ENCODE data around the gene PAPOLA. TPM values are rescaled to one million over a fixed set of nuclear protein-coding genes. Genes with fewer than 3 reads are reported as not detected.

The PAPOLA gene
- total and polyA plus RNA-seq, 2 of the 4 experiments (the other 2 are of a cell fraction) = 73.8 to 128 TPM

- Histone ChIP-seq H3K9ac (ENCODE audit: low read depth, low read length) (no peak overlapping the region), H2BK120ac (ENCODE audit: low read depth, low read length) (no peak overlapping the region), H3K27ac (ENCODE audit: insufficient read depth, low read length) (no peak overlapping the region), H3K36me3 (ENCODE audit: control insufficient read depth, insufficient read depth, low read length) (no peaks in the 10 kb centered on the region), H3K23ac (ENCODE audit: low read depth, low read length) (no peak overlapping the region), H3K4ac (ENCODE audit: low read depth, low read length) (no peak overlapping the region), H3K27me3 (ENCODE audit: control insufficient read depth, insufficient read depth, low read length) (peaks cover 3% of the 10 kb centered on the region; the same call in 1 of the 2 replicates), H3K18ac (ENCODE audit: low read depth, low read length) (no peak overlapping the region), H2BK15ac (ENCODE audit: low read depth, low read length) (no peak overlapping the region), H3K9me1 (ENCODE audit: insufficient read depth, low read length) (no peaks in the 10 kb centered on the region; the same call in 1 of the 2 replicates), H3K4me1 (ENCODE audit: control insufficient read depth, insufficient read depth, low read length) (no peaks in the 10 kb centered on the region), H3K4me3 (ENCODE audit: insufficient read depth, low read depth, low read length) (no peak overlapping the region), H4K20me1 (ENCODE audit: insufficient read depth, low read length) (no peaks in the 10 kb centered on the region), H3K79me1 (ENCODE audit: low read depth in 1 of 2, low read length in 2 of 2) (no peaks in the 10 kb centered on the region), H3K56ac (ENCODE audit: extremely low read depth, insufficient read depth, low read length) (no peak overlapping the region), H2AFZ (replicated peaks; ENCODE audit: low read length, poor library complexity) (no peak overlapping the region), H2BK5ac (ENCODE audit: low read depth, low read length, poor library complexity, severe bottlenecking) (no peak overlapping the region), H4K5ac (ENCODE audit: low read depth, low read length) (no peak overlapping the region), H3K4me2 (ENCODE audit: low read depth, low read length) (no peak overlapping the region), H4K8ac (ENCODE audit: low read depth in 2 of 2, low read length in 2 of 2) (no peak overlapping the region), H4K91ac (ENCODE audit: insufficient read depth, low read depth, low read length) (no peak overlapping the region), H3K9me3 (ENCODE audit: control insufficient read depth, insufficient read depth, low read length) (no peaks in the 10 kb centered on the region), H2AK9ac (replicated peaks; ENCODE audit: low read depth, low read length, poor library complexity) (no peak overlapping the region), H3K14ac (replicated peaks; ENCODE audit: low read depth, low read length) (no peak overlapping the region), H2BK20ac (ENCODE audit: low read depth, low read length) (no peak overlapping the region), H2AK5ac (ENCODE audit: low read depth, low read length) (no peak overlapping the region)
- 56% methylated on average over 5 of the region's 10 CpGs; no CpG with 5 or more reads in 1 of the 2 experiments for WGBS, 2 experiments (ENCODE audit: extremely low coverage in 2 of 2, insufficient read length in 1 of 2)
- TF ChIP-seq RAD21 (IDR thresholded peaks at IDR 0.05; ENCODE audit: low read length) = no peak
- TF ChIP-seq NFE2L2 (IDR thresholded peaks at IDR 0.05; ENCODE audit: low read depth, low read length) = no peak
- no peak for TF ChIP-seq BHLHE40 (IDR thresholded peaks at IDR 0.05; ENCODE audit: low read depth, low read length)
- dilution Hi-C loops (cut with HindIII; ENCODE audit: low sequenced_read_pairs, unreplicated experiment) (no loop called here), intact Hi-C loops (cut with micrococcal nuclease) (no loop called here), in situ Hi-C loops (cut with MboI; ENCODE audit: low sequenced_read_pairs) (no loop called here)
- ChIA-PET POLR2A (ENCODE audit: unreplicated experiment) (no interaction called here), CTCF (no interaction called here)
- no TSS peak for BruUV-seq (replicated peaks)
- DNase-seq (no peak), ATAC-seq (ENCODE audit: low read depth) (no peak)
Observed at GRCh38 chr14:96482986-96483385, 19.2 kb upstream of the PAPOLA start.

All from IMR-90 (cell line).